Omental fat pad (tissue), 4 donors: Measurements from ENCODE around the gene ITIH5. TPM values are rescaled to one million over a fixed set of nuclear protein-coding genes. Genes with fewer than 3 reads are reported as not detected.

Experiments used
- ATAC-seq: fragments of 150-250 bp; one replicate; pipeline ENCODE4 v1.9.1; 2016; ENCODE audit warnings: mild to moderate bottlenecking, moderate library complexity; ENCODE audit not compliant: low FRiP score
- DNase-seq: peaks from one replicate; pipeline ENCODE4 v3.0.0-alpha.2; 2019; ENCODE audit warnings: low spot score
- CTCF ChIP-seq, 3 donors: fragments of 450-650 bp; IDR thresholded peaks; one replicate each; pipeline ENCODE4 v1.5.1; 2016 to 2017; ENCODE audit warnings: antibody characterized with exemption in 3 of 3, mild to moderate bottlenecking in 3 of 3, moderate library complexity in 2 of 3
- total RNA-seq, 4 donors: library from RNA; depleted of rRNA; stranded (reverse); fragments of >200 nt; gene quantifications; one replicate each; pipeline ENCODE4 v1.1.0, GENCODE V29; 2016

The ITIH5 gene
- total RNA-seq, 4 donors from 2014 or later, result 50.0 to 263 (median 97.9) TPM

GRCh38 chr10:7532723-7533498 is 133.9 kb downstream of the ITIH5 start:
- DNase-seq, result no peak
- no peak for ATAC-seq
- TF ChIP-seq CTCF (IDR thresholded peaks at IDR 0.05), result no peak

- TF ChIP-seq CTCF (IDR thresholded peaks at IDR 0.05), result no peak
- ATAC-seq (no peak), DNase-seq (no peak)
Observed at GRCh38 chr10:7529638-7530037, 137.1 kb downstream of the ITIH5 start.

GRCh38 chr10:7527468-7527867 is 139.3 kb downstream of the ITIH5 start:
- no peak for TF ChIP-seq CTCF (IDR thresholded peaks at IDR 0.05)
- no peak for ATAC-seq

GRCh38 chr10:7526017-7526400 is 140.8 kb downstream of the ITIH5 start:
- TF ChIP-seq CTCF (IDR thresholded peaks at IDR 0.05), result no peak
- ATAC-seq, result no peak
- DNase-seq, result no peak

More at GRCh38 chr10:7527468-7527867, 139.3 kb downstream of the ITIH5 start:
- DNase-seq, result no peak

GRCh38 chr10:7525314-7526016 is 141.3 kb downstream of the ITIH5 start:
- ATAC-seq, result no peak
- peak in 1 of 3 donors; percentile 26 for TF ChIP-seq CTCF (IDR thresholded peaks at IDR 0.05)
- no peak for DNase-seq

- no peak for ATAC-seq
Observed at GRCh38 chr10:7523656-7524055, 143.1 kb downstream of the ITIH5 start.

More at GRCh38 chr10:7523656-7524055, 143.1 kb downstream of the ITIH5 start:
- no peak for DNase-seq
- no peak for TF ChIP-seq CTCF (IDR thresholded peaks at IDR 0.05)
